Right renal pelvis (tissue), 4 donors: ENCODE data around the gene BCL6. TPM values are rescaled to one million over a fixed set of nuclear protein-coding genes. Genes with fewer than 3 reads are reported as not detected.

Experiments used
- DNase-seq, 4 donors: peaks; one replicate each; pipeline ENCODE4 v3.0.0-alpha.2; 2013; ENCODE audit warnings: low read depth in 4 of 4, low spot score in 3 of 4, missing footprints in 1 of 4
- polyA plus RNA-seq, 4 donors: library from polyadenylated mRNA; unstranded; fragments of 120-200 nt; gene quantifications; one replicate each; pipeline ENCODE4 v1.2.1, GENCODE V29; 2013; ENCODE audit not compliant: insufficient read length in 4 of 4

The BCL6 gene
- 10 to 100 TPM in 1 of 4 donors, 1 to 10 TPM in 3; 7.9 to 11.2 (median 9.3) TPM for polyA plus RNA-seq

DNA sequence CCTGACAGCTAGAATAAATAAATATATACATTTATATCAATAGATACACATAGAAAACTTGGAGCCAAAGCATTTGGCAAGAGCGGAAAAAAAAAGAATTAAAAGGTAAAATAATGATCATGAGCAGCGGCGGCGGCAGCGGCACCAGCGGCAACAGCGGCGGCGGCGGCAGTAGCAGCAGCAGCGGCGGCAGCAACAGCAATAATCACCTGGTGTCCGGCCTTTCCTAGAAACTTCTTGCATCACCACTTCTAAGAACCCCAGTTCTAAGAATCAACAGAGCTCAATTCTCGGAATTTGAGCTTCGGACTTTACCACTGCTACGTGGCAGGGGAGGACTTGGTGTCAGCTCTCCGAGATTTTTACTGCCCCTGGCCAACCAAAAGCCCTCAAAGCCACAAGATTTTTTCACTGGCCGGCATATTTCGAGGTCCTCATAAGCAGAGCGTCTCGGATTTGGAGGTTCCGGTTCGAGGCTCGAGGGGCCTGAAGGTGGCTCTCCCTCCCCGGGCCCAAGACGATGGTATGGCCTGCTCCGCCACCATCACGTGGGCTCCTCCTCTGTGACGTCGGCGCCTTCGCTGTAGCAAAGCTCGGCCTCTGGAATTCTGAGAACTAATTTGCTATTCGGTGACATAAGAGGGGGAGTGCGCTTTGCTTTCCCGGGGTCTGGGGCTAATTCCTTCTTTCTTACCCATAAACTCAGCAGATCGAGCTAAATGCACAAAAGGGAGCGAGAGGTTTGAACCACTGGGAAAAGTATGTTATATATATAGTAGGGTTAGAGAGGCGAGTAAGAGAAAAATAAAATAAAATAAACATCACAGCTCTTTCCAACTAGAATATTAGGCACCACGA is at the start of gene BCL6:
TSS of gene BCL6 (minus strand) at position 268 of the 858 bp plus-strand sequence. CDS start 11,775 bp downstream, outside the sequence.
- DNase-seq: peak in 3 of 4 donors; percentile 97 to 98 (median 98)

DNA sequence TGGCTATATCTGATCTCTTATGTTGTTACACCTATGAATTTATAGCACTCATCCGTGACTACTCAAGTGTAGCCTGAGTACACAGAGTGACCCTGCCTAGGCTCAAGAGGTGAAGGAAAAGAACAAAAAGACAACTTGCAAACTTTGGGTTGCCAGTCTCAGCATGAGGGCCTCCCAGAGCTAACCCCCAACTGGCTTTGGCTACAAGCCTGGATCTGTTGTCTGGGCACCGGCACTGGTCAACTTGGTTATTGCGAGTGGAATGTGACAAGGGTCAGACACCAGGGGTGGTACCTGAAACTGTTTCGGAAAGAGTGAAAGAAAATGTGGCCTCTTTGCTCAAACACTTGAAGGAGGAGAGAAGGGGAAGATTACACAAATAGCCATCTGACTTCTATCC is 49.5 kb upstream of the BCL6 start:
- DNase-seq: no peak

DNA sequence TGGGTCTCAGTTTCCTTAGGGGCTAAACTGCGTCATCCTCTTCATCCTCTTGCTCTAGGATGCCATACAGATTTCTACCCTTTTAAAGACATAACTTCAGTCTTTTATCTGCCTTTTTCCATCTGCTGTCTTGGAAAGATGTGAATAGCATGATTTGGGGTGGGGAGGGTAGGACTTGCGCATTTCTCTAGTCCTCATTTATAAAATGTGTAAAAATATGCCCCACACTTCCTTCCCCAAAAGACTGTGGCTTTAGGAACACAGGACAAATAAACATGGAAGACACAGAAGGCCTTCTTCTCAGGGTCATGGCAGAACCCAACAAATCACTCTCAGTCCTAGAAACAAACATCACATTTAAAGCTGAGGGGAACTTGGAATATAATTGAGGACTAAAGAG is 48.4 kb upstream of the BCL6 start:
- no peak for DNase-seq

DNA sequence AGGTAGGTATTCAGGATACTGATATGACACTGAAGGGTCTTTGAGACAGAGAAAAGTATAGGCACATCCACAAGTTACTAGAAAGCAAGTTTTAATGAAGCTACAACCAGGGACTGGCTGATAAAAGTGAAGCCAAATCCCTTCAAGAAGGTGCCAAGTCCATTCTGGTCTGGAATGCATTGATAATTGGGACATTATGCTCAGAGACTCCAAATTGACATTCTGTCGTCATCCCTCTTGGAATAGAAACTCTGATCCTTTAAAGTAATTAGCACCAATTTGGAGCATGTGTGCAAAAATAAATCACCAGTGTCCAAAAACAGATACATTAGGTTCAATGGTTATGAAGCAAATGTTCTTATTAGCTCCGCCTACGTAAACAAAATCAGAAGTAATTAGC is 47.3 kb upstream of the BCL6 start:
- no peak for DNase-seq

DNA sequence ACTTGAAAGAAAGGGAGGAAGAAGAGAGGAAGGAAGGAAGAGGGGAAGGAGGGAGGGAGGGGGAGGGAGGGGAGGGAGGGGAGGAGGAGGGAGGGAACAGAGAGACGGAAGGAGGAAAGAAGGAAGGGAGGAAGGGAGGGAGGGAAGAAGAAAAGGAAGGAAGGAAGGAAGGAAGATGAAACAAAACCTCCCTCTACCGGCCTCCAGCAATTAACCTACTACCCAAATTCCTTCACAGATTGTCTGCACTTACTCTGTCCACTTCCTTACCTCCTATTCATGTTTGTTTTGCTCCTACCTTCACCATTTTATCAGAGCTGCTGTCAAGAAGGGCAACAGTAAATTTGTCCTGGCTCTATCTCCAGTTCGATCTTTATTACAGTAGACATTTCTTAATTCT is 44.6 kb upstream of the BCL6 start:
- no peak for DNase-seq

DNA sequence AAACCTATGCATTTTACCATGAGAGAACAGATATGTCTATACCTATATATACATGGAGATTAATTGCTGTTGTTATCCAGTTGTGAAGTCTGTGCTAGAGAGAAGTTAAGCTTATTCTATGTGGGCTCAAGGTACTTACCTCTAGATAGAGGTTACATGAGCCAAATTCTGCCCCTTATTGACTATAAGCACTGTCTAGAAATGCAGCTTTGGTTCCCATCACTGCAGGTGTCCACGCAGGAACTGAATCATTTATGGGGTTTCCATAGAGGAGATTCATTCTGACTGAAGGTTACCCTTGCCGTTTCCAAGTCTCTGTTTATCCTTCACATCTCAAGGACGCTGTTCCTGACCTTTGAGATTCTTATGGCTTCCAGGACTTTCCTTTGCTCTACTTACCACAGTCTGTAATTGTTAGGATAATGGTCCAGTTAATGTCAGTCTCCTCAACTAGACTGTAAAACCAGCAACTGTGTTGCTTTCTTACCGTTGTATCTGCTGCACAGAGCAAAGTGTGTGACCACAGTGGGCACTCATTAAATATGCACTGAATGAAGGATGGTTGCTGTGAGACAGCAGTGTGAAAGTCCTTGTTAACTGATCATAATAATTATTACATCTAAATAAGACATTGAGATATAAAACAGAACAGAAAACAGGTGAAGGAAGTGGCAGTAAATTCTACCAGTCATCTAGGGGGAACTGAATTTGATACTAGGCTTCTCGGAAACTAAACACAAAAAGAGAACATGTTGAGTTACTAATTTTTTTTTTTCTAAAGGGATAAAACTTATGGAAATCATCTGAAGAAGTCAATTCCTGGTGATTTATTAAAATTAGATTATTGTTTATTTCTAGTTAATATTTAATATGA is 44.0 kb upstream of the BCL6 start:
- DNase-seq: no peak

DNA sequence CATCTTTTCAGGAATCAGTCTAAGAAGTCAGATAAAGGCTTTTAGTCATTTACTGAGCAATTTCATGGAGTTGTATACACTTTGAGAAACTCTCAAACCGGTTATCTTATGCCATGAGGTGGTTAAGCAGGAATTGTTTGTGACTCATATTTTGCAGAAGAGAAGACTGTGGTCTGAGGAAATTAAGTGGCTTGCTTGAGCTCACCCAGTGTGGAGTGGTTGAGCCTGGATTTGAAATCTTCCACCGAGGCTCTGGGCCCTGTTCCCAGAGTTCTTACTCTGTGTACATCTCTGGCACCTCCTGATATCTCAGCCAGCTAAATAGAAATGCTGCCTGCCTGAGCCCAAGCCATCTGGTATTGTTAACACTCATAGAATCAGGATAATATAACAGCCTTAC is 37.8 kb upstream of the BCL6 start:
- no peak for DNase-seq

DNA sequence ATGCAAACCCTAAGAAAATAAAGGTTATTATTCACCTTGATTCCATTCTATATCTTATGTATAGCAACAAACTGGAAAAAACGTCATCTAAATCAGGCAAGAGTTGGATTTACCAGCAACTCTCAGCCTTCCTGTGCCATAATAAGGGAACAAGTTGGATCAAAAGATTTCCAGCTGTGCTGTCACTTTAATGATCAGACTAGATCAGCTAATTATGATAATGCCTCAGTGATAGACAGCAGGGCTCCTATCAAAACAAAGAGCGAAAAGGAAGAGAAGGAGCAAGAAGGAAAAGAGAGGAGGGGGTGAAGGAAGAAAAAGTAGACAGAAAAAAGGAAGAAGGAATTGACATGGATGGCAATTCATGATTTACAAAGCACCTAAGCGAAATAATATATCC is 36.7 kb upstream of the BCL6 start:
- no peak for DNase-seq

DNA sequence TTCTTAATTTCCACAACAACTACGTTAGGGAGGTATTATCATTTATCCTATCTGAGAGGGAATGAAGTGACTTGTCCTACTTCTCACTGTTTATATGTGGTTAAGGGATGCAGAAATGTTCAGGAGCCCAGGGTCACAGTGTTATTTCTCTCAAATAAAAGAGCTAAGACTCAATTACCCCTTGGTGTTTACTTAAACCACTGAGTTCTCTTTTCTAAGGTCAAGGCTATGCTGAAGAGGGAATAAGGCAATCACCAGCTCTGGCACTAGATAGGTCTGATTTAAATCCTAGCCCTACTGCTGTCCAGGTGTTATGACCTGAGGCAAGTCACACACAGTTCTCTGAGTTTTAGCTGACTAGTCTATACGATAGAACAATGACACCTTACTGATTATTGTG is 35.7 kb upstream of the BCL6 start:
- no peak for DNase-seq

DNA sequence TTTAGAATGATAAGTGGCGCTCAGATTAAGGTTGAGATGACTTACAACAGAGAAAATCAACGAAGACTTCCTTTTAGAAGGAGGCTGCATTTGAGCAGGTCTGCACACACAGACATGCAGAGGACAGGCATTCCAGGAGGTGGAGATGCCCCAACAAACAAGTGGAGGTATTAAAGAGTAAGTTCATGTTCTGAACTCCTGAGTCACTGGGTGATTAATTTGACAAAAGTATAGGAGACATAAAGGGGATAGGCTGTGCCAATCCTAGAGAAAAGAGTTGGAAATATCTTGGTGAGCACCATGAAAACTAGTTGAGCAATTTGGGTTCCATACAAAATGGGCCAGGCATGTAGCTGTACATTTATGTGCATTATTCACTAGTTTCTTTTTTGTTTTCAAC is 33.5 kb upstream of the BCL6 start:
- no peak for DNase-seq

DNA sequence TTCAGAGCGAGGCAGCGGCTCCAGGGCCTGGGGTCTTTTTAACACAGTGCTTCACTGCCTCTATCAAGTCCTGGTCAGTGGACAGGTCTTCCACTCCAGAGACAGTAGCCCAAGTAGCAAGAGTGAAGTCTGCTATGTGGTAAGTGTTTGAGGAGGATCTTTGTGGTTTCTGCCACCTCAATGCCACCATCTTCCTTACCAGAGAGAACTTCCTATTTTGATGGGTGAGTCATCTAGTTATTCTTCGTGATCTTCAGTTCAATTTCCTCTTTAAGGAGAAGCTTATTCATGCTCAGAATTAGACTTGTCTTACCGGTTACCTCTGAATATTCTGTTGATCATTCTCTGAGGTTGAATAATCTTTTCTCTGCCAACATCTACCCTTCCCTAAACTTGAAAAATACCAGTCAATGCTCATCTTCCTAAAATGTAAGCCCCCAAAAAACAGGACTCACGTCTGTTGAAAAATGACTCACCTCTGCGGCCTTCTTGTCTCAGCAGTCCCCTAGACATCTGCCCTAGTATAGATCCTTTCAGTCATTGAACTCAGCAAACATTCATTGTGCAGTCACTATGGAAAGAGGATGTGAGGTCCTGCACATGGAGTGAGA is 32.2 kb upstream of the BCL6 start:
- DNase-seq: no peak

DNA sequence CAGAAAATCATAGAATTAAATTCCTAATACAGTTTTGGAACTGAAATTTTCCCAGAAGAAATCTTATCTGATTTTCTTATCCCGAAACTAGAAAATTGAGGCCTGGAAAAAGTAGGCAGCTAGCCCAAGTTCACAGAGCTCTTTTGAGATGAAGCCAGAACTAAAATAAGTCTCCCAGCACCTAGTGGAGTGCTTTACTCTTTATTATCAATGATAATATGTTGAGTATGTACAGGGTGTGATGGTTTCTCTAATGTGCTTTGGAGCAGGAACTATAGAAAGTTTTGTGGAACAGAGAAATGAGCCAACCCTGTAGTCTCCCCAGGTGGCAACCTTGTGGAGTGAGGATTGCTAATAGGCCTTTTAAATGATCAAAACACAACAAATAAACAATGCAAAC is 30.3 kb upstream of the BCL6 start:
- no peak for DNase-seq

DNA sequence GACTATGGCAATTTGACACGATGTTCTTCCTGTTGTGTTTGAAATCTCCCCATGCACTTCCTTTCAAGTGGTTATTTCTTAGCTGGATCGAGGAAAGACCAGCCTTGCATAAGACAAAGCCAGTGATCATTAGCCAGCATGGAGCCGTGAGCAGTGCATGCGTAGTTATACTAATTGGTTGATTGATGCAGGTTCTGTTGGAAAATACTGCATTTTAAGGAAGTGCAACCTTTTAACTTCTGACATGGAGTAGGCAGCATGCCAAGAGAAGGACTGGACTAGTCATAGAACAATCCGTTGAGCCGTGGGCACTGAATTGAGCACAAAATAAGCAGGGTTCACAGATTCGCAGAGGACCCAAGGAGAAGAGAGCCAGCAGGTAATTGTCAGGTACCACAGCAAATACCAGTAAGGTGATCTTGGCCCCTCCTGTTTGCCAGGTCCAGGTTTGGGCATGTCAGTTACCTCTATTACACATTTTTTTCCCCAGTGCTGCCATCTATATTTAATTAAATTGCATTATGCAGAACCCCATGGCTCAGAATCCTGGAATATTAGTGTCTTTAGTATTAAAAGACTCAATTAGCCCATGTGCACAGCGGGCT is 29.0 kb upstream of the BCL6 start:
- no peak for DNase-seq

DNA sequence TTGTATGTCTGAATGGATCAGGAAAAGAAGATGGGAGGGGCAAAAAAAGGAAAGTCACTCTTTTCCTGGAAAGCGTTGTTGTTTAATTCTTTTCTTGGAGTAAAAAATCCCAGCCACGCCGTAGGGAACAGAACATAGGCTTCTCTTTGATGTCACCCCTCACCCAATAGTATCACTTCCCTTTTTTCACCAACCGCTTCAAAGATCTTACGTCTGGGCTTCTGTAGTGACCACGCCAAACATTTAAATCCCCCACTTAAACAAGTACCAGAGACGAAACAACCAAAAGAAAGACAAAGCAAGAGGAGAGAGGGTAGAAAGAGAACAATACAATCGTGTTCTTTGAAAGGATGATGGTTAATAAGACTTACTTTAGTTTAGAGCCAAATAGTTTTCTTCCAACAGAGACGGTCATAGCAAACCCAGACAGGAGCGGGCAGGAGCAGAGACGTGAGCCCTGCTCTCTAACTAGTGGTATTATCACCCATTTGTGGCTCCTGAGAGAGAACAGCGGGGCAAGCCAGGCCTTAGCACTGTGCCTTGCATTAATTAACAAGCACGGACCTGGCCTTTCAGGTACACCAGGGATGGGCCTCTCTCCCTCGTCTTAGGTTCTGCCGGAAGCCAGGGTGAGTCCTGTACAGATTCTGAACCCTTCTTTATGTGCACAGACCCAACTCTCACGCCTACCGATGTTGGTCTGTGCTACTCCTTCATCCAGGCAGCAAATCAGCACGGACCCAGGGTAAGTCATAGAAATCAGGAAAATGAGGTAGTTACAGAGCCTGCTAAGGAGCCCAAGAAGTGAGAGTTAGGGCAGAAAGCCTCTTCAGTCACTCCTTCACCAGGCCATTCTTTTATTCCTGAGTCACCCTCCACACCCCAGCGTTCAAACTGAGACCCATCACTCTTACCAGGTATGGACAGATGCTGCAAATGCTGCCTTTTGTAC is 28.2 kb upstream of the BCL6 start:
- no peak for DNase-seq

DNA sequence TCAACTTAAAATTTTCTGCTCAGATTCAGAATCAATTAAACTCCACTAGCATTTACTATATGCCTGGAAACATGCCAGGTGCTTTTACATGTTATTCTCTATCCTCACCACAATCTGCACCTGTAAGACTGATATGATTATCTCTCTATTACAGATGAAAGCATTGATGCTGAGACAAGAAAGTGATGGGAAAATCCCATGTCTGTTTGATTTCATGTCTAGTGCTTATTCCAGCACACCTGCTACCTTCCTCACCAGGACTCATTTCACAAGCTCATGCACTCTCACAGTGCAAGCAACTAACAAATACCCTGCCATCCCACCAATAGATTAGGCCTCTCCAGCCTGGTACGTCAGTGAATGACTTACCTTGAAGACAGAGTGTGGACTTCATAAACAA is 25.0 kb upstream of the BCL6 start:
- DNase-seq: no peak

DNA sequence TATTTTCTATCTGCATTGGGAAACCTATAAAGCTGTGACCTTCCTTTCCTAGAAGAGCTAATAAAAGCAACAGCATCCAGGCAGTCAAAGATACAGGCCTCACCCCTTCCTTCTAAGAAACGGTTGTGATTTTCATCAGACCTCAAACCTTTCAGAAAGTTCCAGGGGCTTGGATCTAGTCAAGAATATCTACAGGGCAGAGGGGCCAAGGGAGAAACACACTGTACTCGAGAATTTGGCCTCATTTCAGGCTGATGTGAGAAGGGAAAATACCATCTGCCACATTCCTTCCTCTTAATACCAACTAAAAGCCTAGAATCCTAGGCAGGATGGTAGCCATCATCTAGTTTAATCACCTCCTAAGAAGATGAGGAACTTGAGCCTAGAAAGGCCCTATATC is 24.5 kb upstream of the BCL6 start:
- DNase-seq: no peak

DNA sequence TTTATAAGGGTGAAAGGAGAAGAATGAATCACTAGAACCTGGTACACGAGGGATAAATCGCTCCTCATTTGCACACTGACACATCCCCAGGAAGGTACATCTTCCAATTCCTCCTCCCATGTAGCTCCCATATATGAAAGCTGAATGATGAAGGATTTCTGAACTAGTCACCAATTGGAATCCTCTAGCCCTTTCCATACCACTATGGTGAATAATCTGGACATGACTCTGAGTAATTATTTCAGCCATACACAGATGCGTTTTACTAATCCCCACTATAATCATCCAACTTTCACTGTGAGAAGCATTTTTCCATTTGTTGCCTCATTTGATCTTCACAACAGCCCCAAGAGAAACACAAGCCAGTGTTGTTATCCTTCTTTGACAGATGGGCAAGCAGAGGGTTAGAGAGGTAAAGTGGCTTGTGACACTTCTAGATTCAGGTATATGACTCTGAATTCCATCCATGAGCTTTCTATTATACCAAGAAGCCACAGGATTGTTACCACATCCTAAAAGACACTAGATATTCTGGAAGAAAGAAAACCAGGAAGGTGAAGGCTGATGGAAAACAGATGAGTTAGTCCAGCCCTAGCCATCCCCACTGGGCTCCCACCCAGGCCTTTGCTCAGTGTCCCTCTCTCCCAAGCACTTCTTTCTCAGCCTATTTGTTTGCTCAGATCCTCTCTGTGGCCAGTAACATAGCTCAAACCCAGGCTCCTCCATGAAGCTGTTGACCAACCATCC is 22.2 kb upstream of the BCL6 start:
- DNase-seq: no peak

DNA sequence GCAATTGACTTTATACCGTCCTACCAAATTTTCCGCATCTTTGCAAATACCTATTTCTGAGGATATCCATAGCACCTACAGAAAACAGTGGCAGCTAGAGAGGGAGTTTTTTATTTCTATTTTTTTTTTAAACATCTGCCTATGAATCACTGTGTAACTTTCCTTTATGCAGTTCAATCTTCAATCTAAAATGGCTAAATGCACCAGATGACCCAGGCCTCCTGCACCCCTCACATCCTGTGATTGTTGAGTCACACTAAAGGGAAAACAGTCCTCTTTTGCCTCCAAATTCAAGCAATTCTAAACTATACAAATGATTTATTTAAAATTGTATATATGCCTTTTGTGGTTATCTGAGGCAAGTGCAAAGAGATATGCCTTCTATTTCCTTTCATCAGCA is 20.1 kb upstream of the BCL6 start:
- DNase-seq: no peak
